ENCODE data around the gene MARS1. TPM values are rescaled to one million over a fixed set of nuclear protein-coding genes. Genes with fewer than 3 reads are reported as not detected.

MARS1 gene
- total RNA-seq, 2 donors from 2014 or later, result 254 to 263 TPM

DNA sequence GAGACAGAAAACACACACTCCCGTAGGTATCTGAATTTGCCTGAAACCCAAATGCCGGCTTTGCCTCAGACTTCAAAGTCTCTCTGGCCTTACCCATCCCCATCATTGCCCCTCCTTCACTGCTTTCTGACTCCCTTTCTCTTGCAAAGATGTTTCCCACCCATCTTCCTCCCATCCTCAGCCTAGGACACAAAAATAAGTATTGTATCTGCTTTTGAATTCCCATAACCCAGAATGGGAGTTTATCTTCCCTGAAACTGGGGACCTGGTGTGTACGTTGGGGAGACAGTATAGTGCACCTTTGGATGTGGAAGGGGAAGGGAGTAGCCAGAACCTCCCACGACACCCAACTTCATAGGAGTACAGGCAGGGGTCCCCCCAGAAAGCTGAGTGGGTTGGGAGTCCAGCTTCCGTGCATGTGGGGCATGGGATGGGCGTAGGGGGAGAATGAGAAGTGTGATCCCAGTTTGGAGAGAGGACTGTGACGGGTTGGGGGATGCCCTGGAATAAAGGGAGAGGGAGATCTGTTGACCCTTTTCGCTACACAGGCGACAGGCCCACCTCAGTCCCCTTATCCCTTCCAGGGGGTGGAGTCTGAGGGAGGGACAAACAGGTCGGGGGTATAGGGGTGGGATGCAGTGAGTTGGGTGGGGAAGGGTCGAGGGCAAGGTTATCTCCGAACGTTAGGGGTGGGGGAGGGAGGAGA lies 61.5 kb downstream of the MARS1 start:
- TF ChIP-seq, protein P1, sequence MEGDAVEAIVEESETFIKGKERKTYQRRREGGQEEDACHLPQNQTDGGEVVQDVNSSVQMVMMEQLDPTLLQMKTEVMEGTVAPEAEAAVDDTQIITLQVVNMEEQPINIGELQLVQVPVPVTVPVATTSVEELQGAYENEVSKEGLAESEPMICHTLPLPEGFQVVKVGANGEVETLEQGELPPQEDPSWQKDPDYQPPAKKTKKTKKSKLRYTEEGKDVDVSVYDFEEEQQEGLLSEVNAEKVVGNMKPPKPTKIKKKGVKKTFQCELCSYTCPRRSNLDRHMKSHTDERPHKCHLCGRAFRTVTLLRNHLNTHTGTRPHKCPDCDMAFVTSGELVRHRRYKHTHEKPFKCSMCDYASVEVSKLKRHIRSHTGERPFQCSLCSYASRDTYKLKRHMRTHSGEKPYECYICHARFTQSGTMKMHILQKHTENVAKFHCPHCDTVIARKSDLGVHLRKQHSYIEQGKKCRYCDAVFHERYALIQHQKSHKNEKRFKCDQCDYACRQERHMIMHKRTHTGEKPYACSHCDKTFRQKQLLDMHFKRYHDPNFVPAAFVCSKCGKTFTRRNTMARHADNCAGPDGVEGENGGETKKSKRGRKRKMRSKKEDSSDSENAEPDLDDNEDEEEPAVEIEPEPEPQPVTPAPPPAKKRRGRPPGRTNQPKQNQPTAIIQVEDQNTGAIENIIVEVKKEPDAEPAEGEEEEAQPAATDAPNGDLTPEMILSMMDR (conservative IDR thresholded peaks at IDR 0.05), result no peak
- H3K9me3 Mint-ChIP-seq, result no peaks in the 10 kb centered on the region
- H3K4me3 ChIP-seq (ENCODE audit: low read length), result peak overlapping the region; percentile 81
- peaks cover 38% of the 10 kb centered on the region for H3K27me3 Mint-ChIP-seq (ENCODE audit: insufficient read depth)
- H3K4me3 Mint-ChIP-seq, result peak overlapping the region; percentile 70
- H3K36me3 ChIP-seq (ENCODE audit: control insufficient read depth, insufficient read depth, low read length), result peaks cover 12% of the 10 kb centered on the region
- H3K27ac Mint-ChIP-seq, result no peak overlapping the region
- H3K4me1 ChIP-seq (ENCODE audit: control insufficient read depth, insufficient read depth, low read length), result peaks cover 4% of the 10 kb centered on the region
- peak; percentile 49 for DNase-seq
- no peak overlapping the region for H3K27ac ChIP-seq (ENCODE audit: low read depth, low read length)
- no peak overlapping the region for H3K9ac ChIP-seq (ENCODE audit: extremely low read depth, low read length, poor library complexity, severe bottlenecking)
- no peaks in the 10 kb centered on the region for H3K9me3 ChIP-seq (ENCODE audit: control insufficient read depth, low read length)
- WGBS, 2 experiments (ENCODE audit: insufficient coverage in 1 of 2, insufficient read length in 1 of 2), result 38 to 48% methylated on average over 4 to 13 of the region's 13 CpGs
- H3K36me3 Mint-ChIP-seq (ENCODE audit: low read depth), result peaks cover 2% of the 10 kb centered on the region
- peaks cover 32% of the 10 kb centered on the region for H3K27me3 ChIP-seq (ENCODE audit: control insufficient read depth, insufficient read depth, low read length, poor library complexity, severe bottlenecking)
- peaks cover 23% of the 10 kb centered on the region for H3K4me1 Mint-ChIP-seq

DNA sequence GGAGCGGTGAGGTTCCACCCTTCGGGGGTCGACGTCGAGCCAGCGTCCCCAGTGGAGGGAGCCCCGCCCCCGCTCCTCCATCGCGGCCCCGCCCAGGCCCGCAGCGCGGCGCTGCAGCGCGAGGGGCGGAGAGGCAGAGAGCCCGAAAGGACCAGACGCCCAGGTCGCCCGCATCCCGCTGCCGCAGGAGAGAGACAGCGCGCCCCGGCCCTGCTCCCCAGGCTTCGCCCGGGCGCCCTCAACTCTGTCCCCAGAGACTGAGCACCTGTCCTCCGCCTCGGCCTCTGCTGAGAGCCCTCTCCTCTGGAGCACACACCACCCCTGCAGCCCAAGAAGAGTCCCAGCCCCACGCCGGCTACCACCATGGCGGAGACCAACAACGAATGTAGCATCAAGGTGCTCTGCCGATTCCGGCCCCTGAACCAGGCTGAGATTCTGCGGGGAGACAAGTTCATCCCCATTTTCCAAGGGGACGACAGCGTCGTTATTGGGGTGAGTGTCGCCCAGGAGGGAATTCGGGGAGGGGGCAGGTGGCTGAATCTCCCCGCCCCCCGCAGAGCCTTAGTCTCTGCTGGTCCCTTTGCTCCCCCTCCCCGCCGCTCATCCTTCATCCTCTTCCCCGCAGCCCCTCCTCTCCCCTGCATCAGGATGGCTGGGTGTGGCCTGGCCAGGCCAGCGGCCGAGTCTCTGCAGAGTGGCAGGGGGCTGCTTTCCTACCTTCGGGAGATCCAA lies 62.2 kb downstream of the MARS1 start, which contains the start of gene KIF5A:
Gene KIF5A (plus strand): TSS at position 136 of the 732 bp plus-strand sequence. CDS start 228 bp downstream, at position 364.
- WGBS, 2 experiments (ENCODE audit: insufficient coverage in 1 of 2, insufficient read length in 1 of 2), result 1 to 3% methylated on average over 22 to 52 of the region's 52 CpGs
- Histone ChIP-seq H3K36me3 (ENCODE audit: control insufficient read depth, insufficient read depth, low read length) (peaks cover 8% of the 10 kb centered on the region), H3K27me3 (ENCODE audit: control insufficient read depth, insufficient read depth, low read length, poor library complexity, severe bottlenecking) (peaks cover 32% of the 10 kb centered on the region), H3K4me1 (ENCODE audit: control insufficient read depth, insufficient read depth, low read length) (peaks cover 4% of the 10 kb centered on the region), H3K9ac (ENCODE audit: extremely low read depth, low read length, poor library complexity, severe bottlenecking) (no peak within 1 kb of the TSS), H3K9me3 (ENCODE audit: control insufficient read depth, low read length) (no peaks in the 10 kb centered on the region), H3K27ac (ENCODE audit: low read depth, low read length) (no peak within 1 kb of the TSS), H3K4me3 (ENCODE audit: low read length) (peak within 1 kb of the TSS; percentile 81)
- Mint-ChIP-seq H3K27me3 (ENCODE audit: insufficient read depth) (peaks cover 38% of the 10 kb centered on the region), H3K4me1 (peaks cover 23% of the 10 kb centered on the region), H3K36me3 (ENCODE audit: low read depth) (peaks cover 2% of the 10 kb centered on the region), H3K9me3 (no peaks in the 10 kb centered on the region), H3K4me3 (peak within 1 kb of the TSS; percentile 70), H3K27ac (no peak within 1 kb of the TSS)
- DNase-seq, result peak; percentile 92
- TF ChIP-seq, protein P1 (conservative IDR thresholded peaks at IDR 0.05), result peak; percentile 18

DNA sequence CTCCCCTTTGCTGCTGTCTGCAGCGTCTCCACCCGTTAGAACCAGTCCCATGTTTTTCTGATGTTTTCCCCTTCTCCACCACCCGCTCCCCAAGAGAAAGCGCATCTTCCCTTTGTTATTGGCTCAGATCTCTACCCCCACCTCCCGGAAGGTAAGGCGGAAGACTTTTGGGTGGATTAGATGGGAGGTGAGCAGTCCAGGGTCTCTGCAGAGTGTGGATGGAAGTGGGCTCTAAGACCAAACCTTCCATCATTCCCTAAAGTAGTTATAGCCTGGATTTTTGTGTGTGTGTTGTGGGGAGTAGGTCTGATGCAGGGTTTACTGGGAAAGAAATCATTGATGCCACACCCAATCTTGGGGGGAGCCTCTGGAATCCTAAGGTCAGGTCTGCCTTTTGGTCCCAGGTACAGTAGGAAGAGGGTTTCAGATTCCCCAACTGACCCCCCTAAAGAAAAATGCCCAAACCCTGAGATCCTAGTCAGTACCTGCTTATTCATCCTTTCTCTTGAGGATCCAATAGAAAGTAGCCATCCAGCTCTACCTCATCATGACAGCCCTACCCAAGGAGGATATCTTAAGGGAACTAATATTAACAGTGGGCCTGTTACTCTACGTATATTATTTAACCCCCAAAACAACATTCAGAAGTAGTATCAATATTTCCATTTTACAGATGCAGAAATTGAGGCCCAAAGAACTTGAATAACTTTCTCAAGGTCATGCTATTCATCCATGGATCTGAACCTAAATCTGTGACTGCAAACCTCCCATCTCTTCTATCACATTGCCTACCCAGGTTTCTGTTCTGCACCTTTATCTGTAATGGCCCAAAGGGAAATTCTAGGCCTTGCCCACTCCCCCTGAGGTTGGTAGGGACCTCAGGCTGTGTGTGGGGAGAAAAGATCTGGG lies 63.0 kb downstream of the MARS1 start:
- H3K4me3 Mint-ChIP-seq, result peak overlapping the region; percentile 70
- no peaks in the 10 kb centered on the region for H3K36me3 Mint-ChIP-seq (ENCODE audit: low read depth)
- peak overlapping the region; percentile 81 for H3K4me3 ChIP-seq (ENCODE audit: low read length)
- TF ChIP-seq, protein P1 (conservative IDR thresholded peaks at IDR 0.05), result no peak
- WGBS, 2 experiments (ENCODE audit: insufficient coverage in 1 of 2, insufficient read length in 1 of 2), result 42 to 86% methylated on average over 1 to 5 of the region's 7 CpGs
- peaks cover 38% of the 10 kb centered on the region for H3K27me3 Mint-ChIP-seq (ENCODE audit: insufficient read depth)
- H3K27me3 ChIP-seq (ENCODE audit: control insufficient read depth, insufficient read depth, low read length, poor library complexity, severe bottlenecking), result peaks cover 32% of the 10 kb centered on the region
- no peaks in the 10 kb centered on the region for H3K9me3 Mint-ChIP-seq
- H3K4me1 Mint-ChIP-seq, result peaks cover 20% of the 10 kb centered on the region
- H3K27ac ChIP-seq (ENCODE audit: low read depth, low read length), result no peak overlapping the region
- DNase-seq, result no peak
- no peak overlapping the region for H3K27ac Mint-ChIP-seq
- no peaks in the 10 kb centered on the region for H3K36me3 ChIP-seq (ENCODE audit: control insufficient read depth, insufficient read depth, low read length)
- H3K9ac ChIP-seq (ENCODE audit: extremely low read depth, low read length, poor library complexity, severe bottlenecking), result no peak overlapping the region
- no peaks in the 10 kb centered on the region for H3K9me3 ChIP-seq (ENCODE audit: control insufficient read depth, low read length)
- H3K4me1 ChIP-seq (ENCODE audit: control insufficient read depth, insufficient read depth, low read length), result peaks cover 4% of the 10 kb centered on the region

Data from endodermal cell (in vitro differentiated cells).